Measurements from ENCODE around the gene KRIT1. TPM values are rescaled to one million over a fixed set of nuclear protein-coding genes. Genes with fewer than 3 reads are reported as not detected.
"Not testable (repeated sequence)": the region's sequence is repeated elsewhere in the genome, so short reads cannot be mapped to it uniquely, and the experiment has no call there.

KRIT1 gene
- total and polyA plus RNA-seq, 5 donors from 2014 or later = 14.4 to 47.4 (median 18.7) TPM

GRCh38 chr7:92178928-92179924 lies 66.5 kb downstream of the KRIT1 start, which contains the start of gene LRRD1:
TSS of gene LRRD1 (minus strand) at chr7:92179142. CDS start at chr7:92165202, 13,940 bp downstream.
- no peak within 1 kb of the TSS for H3K27ac ChIP-seq (ENCODE audit: insufficient read depth, low read length, poor library complexity, severe bottlenecking)
- peak; percentile 99 to 100 for ATAC-seq (ENCODE audit: low read depth in 2 of 2)
- no peaks in the 10 kb centered on the region for H3K36me3 ChIP-seq (ENCODE audit: control insufficient read depth, insufficient read depth, low read length)
- H3K4me1 ChIP-seq (ENCODE audit: control insufficient read depth, insufficient read depth, low read length, poor library complexity, severe bottlenecking) = peaks cover 7% of the 10 kb centered on the region
- H3K27me3 ChIP-seq (ENCODE audit: control insufficient read depth, insufficient read depth, low read length) = peaks cover 3% of the 10 kb centered on the region
- no peaks in the 10 kb centered on the region for H3K9me3 ChIP-seq (ENCODE audit: control insufficient read depth in 2 of 2, low read length in 2 of 2)
- Mint-ChIP-seq H3K36me3 (no peaks in the 10 kb centered on the region), H3K9me3 (peaks cover 0 to 4% (median 0%) of the 10 kb centered on the region in 7 donors), H3K4me1 (peaks cover 0 to 12% (median 2%) of the 10 kb centered on the region in 4 donors), H3K27ac (peak within 1 kb of the TSS; percentile 43 to 62 (median 47)), H3K27me3 (peaks cover 30% of the 10 kb centered on the region), H3K4me3 (peak within 1 kb of the TSS; percentile 76 to 86 (median 83))
- H3K4me3 ChIP-seq (ENCODE audit: low read depth, low read length) = peak within 1 kb of the TSS; percentile 7
- DNase-seq = peak; percentile 75 to 88 (median 87)

GRCh38 chr7:92177362-92177761 lies 68.4 kb downstream of the KRIT1 start:
- DNase-seq (no peak), ATAC-seq (ENCODE audit: low read depth in 2 of 2) (no peak)
- no peak overlapping the region for H3K4me3 ChIP-seq (ENCODE audit: low read depth, low read length)
- Mint-ChIP-seq H3K4me1 (peaks cover 0 to 12% (median 2%) of the 10 kb centered on the region in 4 donors), H3K4me3 (no peak overlapping the region), H3K27ac (no peak overlapping the region), H3K9me3 (peaks cover 0 to 3% (median 0%) of the 10 kb centered on the region in 7 donors), H3K27me3 (peaks cover 39% of the 10 kb centered on the region), H3K36me3 (no peaks in the 10 kb centered on the region)
- peaks cover 3% of the 10 kb centered on the region for H3K27me3 ChIP-seq (ENCODE audit: control insufficient read depth, insufficient read depth, low read length)
- H3K36me3 ChIP-seq (ENCODE audit: control insufficient read depth, insufficient read depth, low read length) = no peaks in the 10 kb centered on the region
- H3K9me3 ChIP-seq (ENCODE audit: control insufficient read depth in 2 of 2, low read length in 2 of 2) = no peaks in the 10 kb centered on the region
- no peak overlapping the region for H3K27ac ChIP-seq (ENCODE audit: insufficient read depth, low read length, poor library complexity, severe bottlenecking)
- H3K4me1 ChIP-seq (ENCODE audit: control insufficient read depth, insufficient read depth, low read length, poor library complexity, severe bottlenecking) = peaks cover 7% of the 10 kb centered on the region

GRCh38 chr7:92169529-92169928 lies 76.2 kb downstream of the KRIT1 start:
- not testable (repeated sequence) for H3K27ac Mint-ChIP-seq; ATAC-seq (ENCODE audit: low read depth in 2 of 2); H3K4me3 ChIP-seq (ENCODE audit: low read depth, low read length); H3K4me3 Mint-ChIP-seq; H3K9me3 ChIP-seq (ENCODE audit: control insufficient read depth in 2 of 2, low read length in 2 of 2); H3K4me1 Mint-ChIP-seq; H3K27ac ChIP-seq (ENCODE audit: insufficient read depth, low read length, poor library complexity, severe bottlenecking); H3K36me3 ChIP-seq (ENCODE audit: control insufficient read depth, insufficient read depth, low read length); DNase-seq; H3K36me3 Mint-ChIP-seq; H3K9me3 Mint-ChIP-seq; H3K4me1 ChIP-seq (ENCODE audit: control insufficient read depth, insufficient read depth, low read length, poor library complexity, severe bottlenecking); H3K27me3 ChIP-seq (ENCODE audit: control insufficient read depth, insufficient read depth, low read length)
- H3K27me3 Mint-ChIP-seq = peaks cover 25% of the 10 kb centered on the region

- peaks cover 0 to 3% (median 0%) of the 10 kb centered on the region in 4 donors for H3K4me1 Mint-ChIP-seq
- Histone ChIP-seq H3K9me3 (ENCODE audit: control insufficient read depth in 2 of 2, low read length in 2 of 2) (no peaks in the 10 kb centered on the region), H3K36me3 (ENCODE audit: control insufficient read depth, insufficient read depth, low read length) (no peaks in the 10 kb centered on the region), H3K27ac (ENCODE audit: insufficient read depth, low read length, poor library complexity, severe bottlenecking) (no peak overlapping the region), H3K4me3 (ENCODE audit: low read depth, low read length) (no peak overlapping the region), H3K4me1 (ENCODE audit: control insufficient read depth, insufficient read depth, low read length, poor library complexity, severe bottlenecking) (no peaks in the 10 kb centered on the region), H3K27me3 (ENCODE audit: control insufficient read depth, insufficient read depth, low read length) (peaks cover 11% of the 10 kb centered on the region)
- H3K9me3 Mint-ChIP-seq = peaks cover 0 to 2% (median 0%) of the 10 kb centered on the region in 7 donors
- ATAC-seq (ENCODE audit: low read depth in 2 of 2) = no peak
- H3K36me3 Mint-ChIP-seq = no peaks in the 10 kb centered on the region
- DNase-seq = no peak
- peaks cover 23% of the 10 kb centered on the region for H3K27me3 Mint-ChIP-seq
- no peak overlapping the region for H3K4me3 Mint-ChIP-seq
- H3K27ac Mint-ChIP-seq = no peak overlapping the region
Observed at GRCh38 chr7:92161271-92161670, 84.4 kb downstream of the KRIT1 start.

- ATAC-seq (ENCODE audit: low read depth in 2 of 2) (no peak), DNase-seq (peak in 1 of 3 donors; percentile 20)
- H3K36me3 ChIP-seq (ENCODE audit: control insufficient read depth, insufficient read depth, low read length) = no peaks in the 10 kb centered on the region
- no peak overlapping the region for H3K27ac ChIP-seq (ENCODE audit: insufficient read depth, low read length, poor library complexity, severe bottlenecking)
- no peaks in the 10 kb centered on the region for H3K9me3 ChIP-seq (ENCODE audit: control insufficient read depth in 2 of 2, low read length in 2 of 2)
- H3K4me1 ChIP-seq (ENCODE audit: control insufficient read depth, insufficient read depth, low read length, poor library complexity, severe bottlenecking) = no peaks in the 10 kb centered on the region
- Mint-ChIP-seq H3K27ac (no peak overlapping the region), H3K4me3 (no peak overlapping the region), H3K4me1 (peaks cover 0 to 3% (median 0%) of the 10 kb centered on the region in 4 donors), H3K36me3 (no peaks in the 10 kb centered on the region), H3K27me3 (peaks cover 25% of the 10 kb centered on the region), H3K9me3 (peaks cover 0 to 2% (median 0%) of the 10 kb centered on the region in 7 donors)
- no peak overlapping the region for H3K4me3 ChIP-seq (ENCODE audit: low read depth, low read length)
- peaks cover 9% of the 10 kb centered on the region for H3K27me3 ChIP-seq (ENCODE audit: control insufficient read depth, insufficient read depth, low read length)
Observed at GRCh38 chr7:92158660-92159575, 86.8 kb downstream of the KRIT1 start.

GRCh38 chr7:92156990-92157389 lies 88.7 kb downstream of the KRIT1 start:
- no peak for ATAC-seq (ENCODE audit: low read depth in 2 of 2)
- Mint-ChIP-seq H3K9me3 (peaks cover 0 to 2% (median 0%) of the 10 kb centered on the region in 7 donors), H3K4me3 (no peak overlapping the region), H3K27me3 (peaks cover 17% of the 10 kb centered on the region), H3K27ac (no peak overlapping the region), H3K36me3 (no peaks in the 10 kb centered on the region), H3K4me1 (peaks cover 0 to 3% (median 0%) of the 10 kb centered on the region in 4 donors)
- Histone ChIP-seq H3K4me3 (ENCODE audit: low read depth, low read length) (no peak overlapping the region), H3K9me3 (ENCODE audit: control insufficient read depth in 2 of 2, low read length in 2 of 2) (no peaks in the 10 kb centered on the region), H3K4me1 (ENCODE audit: control insufficient read depth, insufficient read depth, low read length, poor library complexity, severe bottlenecking) (no peaks in the 10 kb centered on the region), H3K27me3 (ENCODE audit: control insufficient read depth, insufficient read depth, low read length) (peaks cover 6% of the 10 kb centered on the region), H3K27ac (ENCODE audit: insufficient read depth, low read length, poor library complexity, severe bottlenecking) (no peak overlapping the region), H3K36me3 (ENCODE audit: control insufficient read depth, insufficient read depth, low read length) (no peaks in the 10 kb centered on the region)
- no peak for DNase-seq

- DNase-seq (no peak), ATAC-seq (ENCODE audit: low read depth in 2 of 2) (no peak)
- Histone ChIP-seq H3K9me3 (ENCODE audit: control insufficient read depth in 2 of 2, low read length in 2 of 2) (no peaks in the 10 kb centered on the region), H3K27ac (ENCODE audit: insufficient read depth, low read length, poor library complexity, severe bottlenecking) (no peak overlapping the region), H3K27me3 (ENCODE audit: control insufficient read depth, insufficient read depth, low read length) (no peaks in the 10 kb centered on the region), H3K4me3 (ENCODE audit: low read depth, low read length) (no peak overlapping the region), H3K36me3 (ENCODE audit: control insufficient read depth, insufficient read depth, low read length) (no peaks in the 10 kb centered on the region), H3K4me1 (ENCODE audit: control insufficient read depth, insufficient read depth, low read length, poor library complexity, severe bottlenecking) (no peaks in the 10 kb centered on the region)
- Mint-ChIP-seq H3K36me3 (no peaks in the 10 kb centered on the region), H3K27ac (no peak overlapping the region), H3K4me1 (peaks cover 0 to 3% (median 0%) of the 10 kb centered on the region in 4 donors), H3K27me3 (peaks cover 12% of the 10 kb centered on the region), H3K4me3 (no peak overlapping the region), H3K9me3 (no peaks in the 10 kb centered on the region)
Observed at GRCh38 chr7:92155108-92155739, 90.5 kb downstream of the KRIT1 start.
